GM12878 (cell line): Measurements from ENCODE around the gene WBP1L. TPM values are rescaled to one million over a fixed set of nuclear protein-coding genes. Genes with fewer than 3 reads are reported as not detected.

Experiments
- ATAC-seq: fragments of 200-7000 bp; cut with Tn5 transposase; 3 replicates; pipeline ENCODE4 v1.9.1; 2020; ENCODE audit warnings: mild to moderate bottlenecking, moderate library complexity
- BruUV-seq: library from RNA; stranded (reverse); fragments of 400-500 nt; replicated peaks from 2 replicates; lab custom pipeline; 2021; lab: Mats Ljungman, UMichigan
- CTCF ChIA-PET: fragments of 300-600 bp; sonication (Branson Sonifier 250); formaldehyde crosslinking; extraction: SDS; loops from one replicate; lab custom pipeline; 2021; ENCODE audit warnings: inconsistent platforms; lab: Yijun Ruan, JAX
- POLR2A ChIA-PET: fragments of 350-600 bp; formaldehyde crosslinking; extraction: SDS; loops from one replicate; lab custom pipeline; 2021; ENCODE audit warnings: inconsistent platforms; lab: Charles Lee
- RAD21 ChIA-PET: fragments of 300-600 bp; sonication (Branson Sonifier 250); formaldehyde crosslinking; loops from one replicate; lab custom pipeline; 2023; ENCODE audit warnings: antibody characterized with exemption; ENCODE audit not compliant: unreplicated experiment; lab: Charles Lee
- SMC1A ChIA-PET: fragments of 300-600 bp; sonication (Branson Sonifier 250); formaldehyde crosslinking; loops from one replicate; lab custom pipeline; 2023; ENCODE audit not compliant: unreplicated experiment, uncharacterized antibody; lab: Charles Lee
- DNase-seq: peaks from one replicate; pipeline ENCODE4 v3.0.0-alpha.2; 2011; ENCODE audit warnings: low read depth, low spot score
- FAIRE-seq: peaks from 3 replicates; lab custom pipeline; 2011; peaks lifted over from hg19 to GRCh38; lab: Jason Lieb, UNC
- H2AFZ ChIP-seq: 2 replicates; pipeline ENCODE4 v1.6.0; 2011; ENCODE audit warnings: low read depth, low read length, control low read depth; ENCODE audit not compliant: control insufficient read depth
- H3K27ac ChIP-seq: 2 replicates; pipeline ENCODE4 v1.5.1; 2011; ENCODE audit warnings: control low read depth; ENCODE audit not compliant: control insufficient read depth, insufficient read depth
- H3K27me3 ChIP-seq, 2 experiments: replicated peaks in 1 of 2; 2 replicates each; pipeline versions ENCODE4 v1.6.0 to v1.6.1; 2011; ENCODE audit warnings: low read length in 1 of 2; ENCODE audit not compliant: control insufficient read depth in 2 of 2, insufficient read depth in 2 of 2
- H3K36me3 ChIP-seq, 2 experiments: 2 replicates each; pipeline ENCODE4 v1.5.1; 2011; ENCODE audit warnings: low read length in 1 of 2; ENCODE audit not compliant: control insufficient read depth in 2 of 2, insufficient read depth in 2 of 2
- H3K4me1 ChIP-seq: 2 replicates; pipeline ENCODE4 v1.6.1; 2011; ENCODE audit warnings: mild to moderate bottlenecking, low read length, moderate library complexity, mixed read lengths; ENCODE audit not compliant: control insufficient read depth, insufficient read depth
- H3K4me2 ChIP-seq: 2 replicates; pipeline ENCODE4 v1.6.0; 2011; ENCODE audit warnings: control low read depth; ENCODE audit not compliant: control insufficient read depth, insufficient read depth
- H3K4me3 ChIP-seq: fragments of 200-600 bp; sonication (generic); 2 replicates; pipeline ENCODE4 v1.5.1; 2016
- H3K79me2 ChIP-seq: 2 replicates; pipeline ENCODE4 v1.6.0; 2011; ENCODE audit warnings: low read length; ENCODE audit not compliant: control insufficient read depth, insufficient read depth
- H3K9ac ChIP-seq: 2 replicates; pipeline ENCODE4 v1.8.0; 2011; ENCODE audit warnings: low read length, control low read depth, mixed read lengths; ENCODE audit not compliant: control insufficient read depth, insufficient read depth
- H3K9me3 ChIP-seq: replicated peaks from 3 replicates; pipeline ENCODE4 v1.5.1; 2011; ENCODE audit warnings: mild to moderate bottlenecking, low read length; ENCODE audit not compliant: control insufficient read depth, insufficient read depth
- H4K20me1 ChIP-seq: 2 replicates; pipeline ENCODE4 v1.6.0; 2011; ENCODE audit not compliant: control insufficient read depth, insufficient read depth
- CBX3 ChIP-seq: fragments of 200-600 bp; sonication (generic); IDR thresholded peaks from 2 replicates; pipeline ENCODE4 v1.6.1; 2016; ENCODE audit warnings: low read depth, borderline replicate concordance
- FOS ChIP-seq: IDR thresholded peaks from 3 replicates; pipeline ENCODE4 v1.6.1; 2011; ENCODE audit warnings: borderline replicate concordance; ENCODE audit not compliant: insufficient read length; ENCODE audit errors: extremely low read depth
- HDAC2 ChIP-seq: fragments of 200-600 bp; sonication (generic); IDR thresholded peaks from 2 replicates; pipeline ENCODE4 v1.6.1; 2017
- KAT2A ChIP-seq: conservative IDR thresholded peaks from 2 replicates; pipeline ENCODE4 v1.6.1; 2011; ENCODE audit warnings: low read depth, low read length; ENCODE audit not compliant: control insufficient read depth
- SIN3A ChIP-seq: IDR thresholded peaks from 2 replicates; pipeline ENCODE4 v1.6.1; 2012; ENCODE audit warnings: low read depth, low read length, improper control_type of control experiment
- TCF7 ChIP-seq: IDR thresholded peaks from 2 replicates; pipeline ENCODE4 v1.6.1; 2014; ENCODE audit warnings: antibody characterized with exemption, borderline replicate concordance
- whole genome bisulfite sequencing: methylation state at CpG from one replicate; pipeline ENCODE4 v1.1.6; 2016; ENCODE audit warnings: low lambda C conversion rate; ENCODE audit not compliant: insufficient replicate concordance, insufficient coverage; ENCODE audit errors: missing lambda C conversion rate; 5-methylcytosine and 5-hydroxymethylcytosine counted together
- in situ Hi-C: fragments of 300-500 bp; cut with MboI; formaldehyde crosslinking; loops from 9 replicates; pipeline ENCODE4 v1.14.3; 2018; ENCODE audit warnings: mixed read lengths
- intact Hi-C: fragments of 100-400 bp; cut with micrococcal nuclease; formaldehyde crosslinking; loops from one replicate; pipeline ENCODE4 v1.14.2; 2022; ENCODE audit not compliant: unreplicated experiment
- polyA plus RNA-seq, 11 experiments: library from polyadenylated mRNA; depleted of rRNA in 4 of 11; unstranded in 6 of 11; stranded (reverse) in 5 of 11; fragments of >200 nt; fragmentation: Nextera tagmentation in 4 of 11; fragmentation: Illumina TruSeq in 1 of 11; extraction: Ambion mirVana in 4 of 11; extraction: Trizol in 1 of 11; gene quantifications; 1 replicate in 1 of 11; 2 replicates in 10 of 11; pipeline versions ENCODE4 v1.2.1 to v1.2.3, GENCODE V29; 2011 to 2016; ENCODE audit warnings: inconsistent platforms in 2 of 11, missing spikeins in 2 of 11, low read depth in 1 of 11
- total RNA-seq, 4 experiments: library from RNA; depleted of rRNA in 3 of 4; stranded (reverse); fragments of >200 nt in 3 of 4; fragmentation: Illumina TruSeq in 1 of 4; extraction: Trizol in 1 of 4; gene quantifications; 2 replicates each; pipeline versions ENCODE4 v1.2.1 to v1.2.3, GENCODE V29; 2013 to 2021
- TF ChIP-seq, protein P1 (sequence below): fragments of 450-650 bp; IDR thresholded peaks from 2 replicates; pipeline ENCODE4 v1.6.1; 2018; ENCODE audit warnings: mild to moderate bottlenecking, low read depth, moderate library complexity; ENCODE audit not compliant: partially characterized antibody
- TF ChIP-seq, protein P2 (sequence below): fragments of 450-650 bp; IDR thresholded peaks from 2 replicates; pipeline ENCODE4 v1.6.1; 2017; ENCODE audit warnings: low read depth, mild to moderate bottlenecking, moderate library complexity

WBP1L gene
- total and polyA plus RNA-seq, 10 of the 15 experiments (the other 5 are each of a cell fraction or from before 2014, with no cell fraction given), result 3.7 to 18.8 (median 12.3) TPM

DNA sequence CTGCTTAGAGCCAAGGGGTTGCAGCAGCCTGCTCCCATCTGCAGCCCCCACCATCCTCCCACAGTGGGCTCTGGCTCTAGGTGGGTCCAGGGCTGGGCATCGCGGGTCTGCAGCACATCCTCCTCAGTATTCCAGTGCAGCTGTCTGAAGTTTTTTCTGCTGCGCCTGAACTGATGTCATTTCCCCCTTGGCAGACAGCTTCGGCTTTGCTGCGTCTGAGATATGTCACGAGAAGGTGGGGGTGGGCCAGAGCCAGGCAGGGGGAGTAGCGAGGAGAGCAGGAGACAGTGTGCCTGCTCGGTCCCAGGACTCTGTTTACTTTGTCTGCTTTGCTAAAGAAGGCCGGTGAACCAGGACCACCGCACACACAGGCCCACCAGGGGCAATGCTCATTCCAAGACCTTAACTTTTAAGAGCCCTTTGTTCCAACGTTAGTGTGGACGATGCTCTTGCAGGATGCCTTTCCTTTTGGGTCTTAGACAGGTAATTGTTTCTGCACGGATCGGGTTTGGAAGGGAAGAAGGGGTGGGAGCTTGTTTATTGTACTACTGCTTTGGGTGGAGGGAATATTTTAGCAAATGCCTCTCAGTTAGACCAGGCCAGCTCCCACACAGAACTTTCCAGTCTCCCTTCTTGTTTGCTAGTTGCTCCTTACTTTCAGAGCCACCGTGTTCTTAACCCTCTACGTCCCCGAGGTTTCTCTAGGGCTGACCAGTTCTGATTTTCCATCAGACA lies 32.4 kb downstream of the WBP1L start:
- intact Hi-C loops, result no loop called here
- WGBS, result 86% methylated on average over 17 of the region's 17 CpGs
- in situ Hi-C loops, result no loop called here
- H4K20me1 ChIP-seq, result no peaks in the 10 kb centered on the region
- H3K36me3 ChIP-seq, result peaks cover 0 to 2% of the 10 kb centered on the region in 2 experiments; a peak in 2 of 4 replicates
- peaks cover 13% of the 10 kb centered on the region; the same call in 1 of the 2 replicates for H3K4me1 ChIP-seq
- no peak for FAIRE-seq
- SMC1A ChIA-PET, result interaction anchor here (0.8 to 1.8 kb wide), 4 partner anchors 10 to 33 kb away, joined by 4 to 5 read pairs (median 4); partner anchors contain the start of gene WBP1L
- ATAC-seq, result no peak
- no peak overlapping the region for H3K4me2 ChIP-seq
- POLR2A ChIA-PET, result interaction anchor here (0.5 to 0.6 kb wide), 2 partner anchors 36 to 723 kb away, joined by 3 to 4 read pairs; no protein-coding TSS in a partner anchor
- RAD21 ChIA-PET, result no interaction called here
- no peak for TF ChIP-seq HDAC2
- H3K27me3 ChIP-seq, result no peaks in the 10 kb centered on the region
- peaks cover 6% of the 10 kb centered on the region for H3K79me2 ChIP-seq
- DNase-seq, result no peak
- H3K9me3 ChIP-seq, result no peaks in the 10 kb centered on the region
- H3K4me3 ChIP-seq, result no peak overlapping the region
- CTCF ChIA-PET, result interaction anchor here (0.7 to 2.1 kb wide), 5 partner anchors 9 to 77 kb away, joined by 3 to 6 read pairs (median 4); no protein-coding TSS in a partner anchor
- no peak overlapping the region for H3K27ac ChIP-seq
- no peak overlapping the region for H3K9ac ChIP-seq
- no peak overlapping the region for H2AFZ ChIP-seq
- BruUV-seq, result no TSS peak

DNA sequence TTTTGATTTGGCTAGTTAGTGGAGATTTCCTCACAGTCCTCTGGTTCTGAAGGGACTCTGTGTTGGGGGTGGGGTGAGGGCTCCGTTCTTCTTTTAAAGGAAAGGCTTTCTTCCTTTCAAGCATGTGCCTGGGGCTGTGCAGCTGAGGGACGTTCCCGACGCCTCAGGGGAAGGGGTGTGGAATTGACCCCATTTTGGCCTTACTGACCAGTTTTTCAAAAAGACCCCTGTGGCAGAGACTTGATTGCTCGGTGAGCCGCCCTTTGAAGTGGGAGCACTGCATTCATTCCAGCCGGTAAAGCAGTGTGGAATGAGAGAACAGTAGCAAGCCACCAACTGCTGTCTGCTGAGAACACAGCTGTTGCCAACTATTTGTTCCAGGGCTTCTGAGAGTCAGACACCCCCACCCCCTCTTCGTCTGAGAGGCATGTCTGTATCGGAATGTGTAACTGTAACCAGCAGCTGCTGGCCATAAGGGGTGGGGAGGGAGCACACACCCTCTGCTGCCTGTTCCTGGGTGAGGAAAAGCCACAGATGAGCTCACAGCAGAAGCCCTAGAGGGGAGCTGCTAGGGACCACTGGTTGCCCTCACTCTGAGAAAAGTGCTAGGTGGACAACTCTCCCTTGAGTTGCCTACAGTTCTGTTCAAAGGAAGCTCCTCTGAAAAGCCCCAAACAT lies 33.2 kb downstream of the WBP1L start:
- POLR2A ChIA-PET, result interaction anchor here (0.7 kb wide), 1 partner anchor 121 kb away, joined by 4 read pairs; no protein-coding TSS in a partner anchor
- Histone ChIP-seq H3K4me2 (no peak overlapping the region), H3K4me3 (no peak overlapping the region), H3K36me3 (peaks cover 0 to 2% of the 10 kb centered on the region in 2 experiments; a peak in 2 of 4 replicates), H3K79me2 (peaks cover 6% of the 10 kb centered on the region), H3K27me3 (no peaks in the 10 kb centered on the region), H3K27ac (no peak overlapping the region), H3K9me3 (no peaks in the 10 kb centered on the region)
- FAIRE-seq, result no peak
- no TSS peak for BruUV-seq
- no peak for DNase-seq
- RAD21 ChIA-PET, result no interaction called here
- WGBS, result 98% methylated on average over 9 of the region's 9 CpGs
- in situ Hi-C loops, result no loop called here
- no peak for ATAC-seq
- TF ChIP-seq, protein P1, sequence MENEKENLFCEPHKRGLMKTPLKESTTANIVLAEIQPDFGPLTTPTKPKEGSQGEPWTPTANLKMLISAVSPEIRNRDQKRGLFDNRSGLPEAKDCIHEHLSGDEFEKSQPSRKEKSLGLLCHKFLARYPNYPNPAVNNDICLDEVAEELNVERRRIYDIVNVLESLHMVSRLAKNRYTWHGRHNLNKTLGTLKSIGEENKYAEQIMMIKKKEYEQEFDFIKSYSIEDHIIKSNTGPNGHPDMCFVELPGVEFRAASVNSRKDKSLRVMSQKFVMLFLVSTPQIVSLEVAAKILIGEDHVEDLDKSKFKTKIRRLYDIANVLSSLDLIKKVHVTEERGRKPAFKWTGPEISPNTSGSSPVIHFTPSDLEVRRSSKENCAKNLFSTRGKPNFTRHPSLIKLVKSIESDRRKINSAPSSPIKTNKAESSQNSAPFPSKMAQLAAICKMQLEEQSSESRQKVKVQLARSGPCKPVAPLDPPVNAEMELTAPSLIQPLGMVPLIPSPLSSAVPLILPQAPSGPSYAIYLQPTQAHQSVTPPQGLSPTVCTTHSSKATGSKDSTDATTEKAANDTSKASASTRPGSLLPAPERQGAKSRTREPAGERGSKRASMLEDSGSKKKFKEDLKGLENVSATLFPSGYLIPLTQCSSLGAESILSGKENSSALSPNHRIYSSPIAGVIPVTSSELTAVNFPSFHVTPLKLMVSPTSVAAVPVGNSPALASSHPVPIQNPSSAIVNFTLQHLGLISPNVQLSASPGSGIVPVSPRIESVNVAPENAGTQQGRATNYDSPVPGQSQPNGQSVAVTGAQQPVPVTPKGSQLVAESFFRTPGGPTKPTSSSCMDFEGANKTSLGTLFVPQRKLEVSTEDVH, result no peak
- TF ChIP-seq, protein P2, sequence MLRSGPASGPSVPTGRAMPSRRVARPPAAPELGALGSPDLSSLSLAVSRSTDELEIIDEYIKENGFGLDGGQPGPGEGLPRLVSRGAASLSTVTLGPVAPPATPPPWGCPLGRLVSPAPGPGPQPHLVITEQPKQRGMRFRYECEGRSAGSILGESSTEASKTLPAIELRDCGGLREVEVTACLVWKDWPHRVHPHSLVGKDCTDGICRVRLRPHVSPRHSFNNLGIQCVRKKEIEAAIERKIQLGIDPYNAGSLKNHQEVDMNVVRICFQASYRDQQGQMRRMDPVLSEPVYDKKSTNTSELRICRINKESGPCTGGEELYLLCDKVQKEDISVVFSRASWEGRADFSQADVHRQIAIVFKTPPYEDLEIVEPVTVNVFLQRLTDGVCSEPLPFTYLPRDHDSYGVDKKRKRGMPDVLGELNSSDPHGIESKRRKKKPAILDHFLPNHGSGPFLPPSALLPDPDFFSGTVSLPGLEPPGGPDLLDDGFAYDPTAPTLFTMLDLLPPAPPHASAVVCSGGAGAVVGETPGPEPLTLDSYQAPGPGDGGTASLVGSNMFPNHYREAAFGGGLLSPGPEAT, result no peak
- TF ChIP-seq TCF7 (no peak), CBX3 (no peak), FOS (no peak), KAT2A (no peak), SIN3A (no peak)
- TF ChIP-seq, all 136 proteins: peak for 0
- Histone ChIP-seq H3K9ac (no peak overlapping the region), H4K20me1 (no peaks in the 10 kb centered on the region), H2AFZ (no peak overlapping the region), H3K4me1 (peaks cover 8% of the 10 kb centered on the region; the same call in 1 of the 2 replicates)
- CTCF ChIA-PET, result interaction anchor here (0.7 to 1.6 kb wide), 3 partner anchors 21 to 140 kb away, joined by 3 to 4 read pairs (median 4); no protein-coding TSS in a partner anchor
- SMC1A ChIA-PET, result interaction anchor here (1.3 to 1.8 kb wide), 2 partner anchors 10 to 23 kb away, joined by 4 read pairs; no protein-coding TSS in a partner anchor
- intact Hi-C loops, result no loop called here
